GM21381 (cell line): ENCODE results near the gene ATP5F1E.

ENCODE experiments used
- ATAC-seq: cut with Tn5 transposase; IDR thresholded peaks from one replicate; pipeline ENCODE4 v1.9.1; 2021; ENCODE audit warnings: mild to moderate bottlenecking, moderate library complexity; ENCODE audit not compliant: unreplicated experiment

The ATP5F1E gene

DNA sequence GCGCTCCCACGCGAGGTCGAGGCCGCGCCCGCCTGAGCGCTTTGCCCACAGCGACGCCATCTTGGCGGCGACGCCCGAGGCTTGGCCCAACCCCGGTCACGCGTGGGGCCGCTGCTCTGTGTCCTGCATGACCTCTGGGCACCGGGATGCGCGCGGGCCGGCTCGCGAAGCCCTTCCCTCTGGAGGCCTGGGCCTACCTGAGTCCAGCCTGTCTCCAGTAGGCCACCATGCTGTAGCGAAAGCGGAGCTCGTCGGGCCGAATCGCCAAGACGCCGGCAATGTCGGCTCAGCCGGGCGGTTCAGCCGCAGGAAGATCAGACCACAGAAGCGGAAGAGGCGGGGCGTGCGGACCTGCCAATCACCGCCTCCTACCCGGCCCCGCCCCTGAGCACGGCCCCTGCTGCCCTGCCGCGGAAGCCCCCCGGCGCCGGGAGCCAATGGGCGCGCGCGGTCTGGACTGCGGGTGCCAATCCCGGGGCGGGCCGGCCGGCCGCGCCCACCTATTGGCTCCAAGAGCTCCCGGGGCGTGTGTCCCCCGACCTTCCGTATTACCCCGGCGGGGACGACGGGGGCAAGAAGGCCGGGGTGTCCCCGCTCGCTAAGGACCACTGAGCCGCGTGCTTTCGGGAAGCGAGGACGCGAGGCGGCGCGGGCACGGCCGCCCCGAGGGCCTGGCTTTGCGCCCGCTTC is at the start of gene ATP5F1E:
TSS of gene ATP5F1E (minus strand) at position 313 of the 690 bp plus-strand sequence. CDS start at position 229, 84 bp downstream.
- ATAC-seq, result peak; percentile 95

DNA sequence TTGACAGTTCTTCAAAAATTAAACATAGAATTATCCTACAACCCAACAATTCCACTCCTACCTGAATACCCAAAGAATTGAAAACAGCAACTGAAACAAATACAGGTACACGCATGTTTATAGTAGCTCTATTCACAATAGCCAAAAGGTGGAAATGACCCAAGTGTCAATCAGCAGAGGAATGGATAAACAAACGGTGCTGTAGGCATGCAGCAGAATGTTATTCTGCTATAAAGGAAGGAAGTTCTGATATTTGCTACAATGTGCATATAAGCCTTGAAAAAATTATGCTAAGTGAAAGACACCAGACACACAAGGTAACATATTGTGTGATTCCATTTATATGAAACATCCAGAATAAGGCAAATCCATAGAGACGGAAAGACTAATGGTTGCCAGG is 48.9 kb upstream of the ATP5F1E start:
- no peak for ATAC-seq

DNA sequence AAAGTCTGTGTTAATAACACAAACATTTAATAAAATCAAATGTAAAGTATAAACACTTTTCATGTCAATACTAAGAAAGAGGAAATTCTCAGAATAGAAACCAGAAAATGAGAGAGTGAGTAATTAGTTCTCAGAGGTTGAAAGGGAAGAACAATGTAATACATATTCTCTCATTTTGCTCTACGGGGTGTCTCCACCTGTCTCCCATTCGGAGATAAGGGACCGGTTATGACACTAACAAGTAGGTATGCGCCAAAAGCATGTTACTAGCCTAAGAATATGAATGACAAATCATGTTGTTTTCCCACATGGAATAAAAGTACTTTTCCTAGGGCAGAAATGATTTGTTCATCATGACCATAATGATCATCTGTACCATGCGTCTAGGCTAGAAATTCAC is 46.1 kb upstream of the ATP5F1E start:
- no peak for ATAC-seq

DNA sequence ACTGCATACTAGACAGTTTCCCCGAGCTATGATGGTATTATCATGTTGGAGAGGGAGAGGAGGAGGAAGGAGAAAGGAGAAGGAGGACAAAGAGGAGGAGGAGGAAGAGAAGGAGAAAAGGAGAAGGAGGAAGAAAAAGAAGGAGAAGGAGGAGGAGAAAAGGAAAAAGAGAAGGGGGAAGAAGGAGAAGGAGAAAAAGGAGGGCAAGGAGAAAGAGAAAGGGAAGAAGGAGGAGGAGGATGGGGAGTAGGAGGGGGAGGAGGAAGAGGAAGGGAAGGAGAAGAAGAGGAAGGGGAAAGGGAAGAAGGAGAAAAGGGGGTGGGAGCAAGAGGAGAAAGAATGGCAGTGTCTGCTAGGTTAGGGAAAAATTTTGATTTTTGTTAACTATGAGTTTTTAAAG is 45.6 kb upstream of the ATP5F1E start:
- ATAC-seq, result no peak

DNA sequence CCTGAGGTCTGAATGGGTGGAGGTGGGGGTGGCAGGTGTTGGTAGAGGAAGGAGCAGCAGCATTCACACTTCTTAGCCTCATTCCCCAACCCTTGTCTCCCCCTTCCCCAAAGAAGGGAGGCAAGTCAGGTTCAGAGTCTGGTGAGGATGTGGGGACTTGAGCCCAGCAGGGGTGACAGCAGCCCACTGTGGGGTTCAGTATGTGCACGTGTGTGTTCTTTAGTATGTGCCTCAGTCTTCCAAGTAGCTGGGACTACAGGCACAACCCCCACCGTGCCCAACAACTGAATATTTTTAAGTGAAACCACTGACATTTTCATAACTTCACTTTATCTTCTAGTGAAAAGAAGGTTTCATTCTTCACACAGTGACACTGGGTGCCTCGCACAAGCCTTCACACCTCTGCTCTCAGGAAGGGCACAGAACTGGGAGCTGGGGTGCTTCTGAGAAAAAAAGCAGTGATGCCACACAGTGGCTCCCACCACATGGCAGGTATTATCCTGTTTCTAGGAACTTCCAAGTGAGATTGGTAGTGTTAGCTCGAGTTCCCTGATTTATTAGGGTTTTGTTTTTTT is 43.9 kb upstream of the ATP5F1E start:
- no peak for ATAC-seq

DNA sequence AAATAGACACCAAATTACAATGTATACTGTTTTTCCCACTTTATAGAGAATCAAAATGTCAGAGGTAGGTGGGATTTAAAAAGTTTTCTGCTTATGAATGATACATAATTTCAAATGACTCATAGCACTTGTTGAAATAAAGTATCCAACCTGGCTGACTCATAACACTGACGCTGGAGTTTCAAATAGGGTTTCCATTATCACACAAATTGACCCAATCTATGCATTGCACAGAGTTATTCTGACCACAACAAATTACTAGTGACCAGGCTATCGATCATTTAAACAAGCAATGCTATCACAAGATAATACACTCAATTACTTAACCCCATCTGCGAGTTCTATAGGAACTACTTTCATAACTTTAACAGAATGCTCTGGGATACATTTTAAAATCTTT is 42.3 kb upstream of the ATP5F1E start:
- no peak for ATAC-seq

DNA sequence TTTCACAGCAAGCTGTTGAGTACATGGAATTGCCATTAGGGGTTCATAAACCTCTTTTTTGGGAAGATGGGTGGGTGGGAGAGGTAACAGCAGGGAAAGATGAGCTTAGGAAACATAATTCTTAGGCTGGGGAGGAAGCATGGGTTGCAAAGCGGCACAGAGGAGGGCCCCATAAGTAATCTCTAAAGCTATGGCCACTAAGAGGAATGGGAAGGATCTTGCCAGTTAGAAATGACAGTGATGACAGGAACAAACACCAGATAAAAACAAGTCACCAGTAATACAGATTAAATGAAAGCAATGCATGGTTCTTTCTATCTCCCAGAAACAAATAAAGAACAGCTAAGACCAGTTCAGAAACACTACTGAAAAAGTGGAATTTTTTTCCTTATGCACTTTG is 41.4 kb upstream of the ATP5F1E start:
- no peak for ATAC-seq

DNA sequence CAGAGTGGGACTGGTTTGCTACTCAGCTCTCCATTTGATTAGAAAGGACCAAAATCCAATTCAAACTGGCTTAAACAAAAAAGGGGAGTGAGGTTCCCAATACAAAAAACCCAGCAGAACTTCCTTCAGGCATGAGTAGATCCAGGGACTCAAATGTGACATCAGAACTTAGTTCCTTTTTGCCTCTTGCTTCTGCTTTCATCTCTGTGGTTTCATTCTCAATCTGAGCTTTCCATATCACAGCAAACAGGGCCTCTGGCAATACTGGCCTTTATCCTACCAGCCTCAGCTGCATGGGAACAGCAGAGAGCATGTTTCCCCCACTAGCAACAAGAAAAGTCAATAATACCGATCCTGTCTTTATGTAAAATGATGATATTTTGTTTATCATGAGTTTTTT is 39.1 kb upstream of the ATP5F1E start:
- ATAC-seq, result no peak

DNA sequence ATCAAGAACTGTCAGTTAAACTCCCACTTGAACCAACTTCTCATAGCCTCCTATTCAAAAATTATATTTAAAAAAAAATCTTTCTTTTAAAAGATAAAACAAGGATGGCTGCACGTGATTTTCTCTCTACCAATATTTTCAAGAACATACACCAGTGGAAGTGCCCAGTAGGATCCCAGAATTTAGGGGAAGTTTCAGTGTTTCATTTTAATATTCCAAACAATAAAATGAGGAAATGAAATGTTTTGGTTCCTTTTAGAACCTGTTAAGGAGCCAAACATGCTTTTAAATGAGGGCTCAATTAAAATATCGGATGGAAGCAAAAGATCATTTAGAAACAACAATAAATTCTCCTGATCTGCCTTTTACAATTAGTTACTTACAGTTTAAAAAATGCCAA is 36.9 kb upstream of the ATP5F1E start:
- ATAC-seq, result no peak

DNA sequence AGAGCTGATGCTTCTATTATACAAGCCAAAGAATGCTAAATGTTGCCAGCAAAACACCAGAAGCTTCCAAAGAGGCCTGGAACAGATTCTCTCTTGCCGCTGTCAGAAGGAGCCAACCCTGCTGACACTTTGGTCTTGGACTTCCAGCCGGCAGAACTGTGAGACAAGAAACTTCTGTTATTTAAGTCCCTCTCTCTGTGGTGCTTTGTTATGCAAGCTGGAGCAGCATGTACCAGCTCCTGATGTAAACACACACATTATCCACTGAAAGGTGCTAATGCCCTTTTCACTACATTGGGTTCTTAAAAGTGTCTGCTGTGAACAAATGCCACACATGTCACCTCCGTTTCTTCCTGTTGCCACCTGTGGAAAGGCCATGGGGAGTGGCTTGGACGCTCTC is 36.4 kb upstream of the ATP5F1E start:
- ATAC-seq, result no peak

DNA sequence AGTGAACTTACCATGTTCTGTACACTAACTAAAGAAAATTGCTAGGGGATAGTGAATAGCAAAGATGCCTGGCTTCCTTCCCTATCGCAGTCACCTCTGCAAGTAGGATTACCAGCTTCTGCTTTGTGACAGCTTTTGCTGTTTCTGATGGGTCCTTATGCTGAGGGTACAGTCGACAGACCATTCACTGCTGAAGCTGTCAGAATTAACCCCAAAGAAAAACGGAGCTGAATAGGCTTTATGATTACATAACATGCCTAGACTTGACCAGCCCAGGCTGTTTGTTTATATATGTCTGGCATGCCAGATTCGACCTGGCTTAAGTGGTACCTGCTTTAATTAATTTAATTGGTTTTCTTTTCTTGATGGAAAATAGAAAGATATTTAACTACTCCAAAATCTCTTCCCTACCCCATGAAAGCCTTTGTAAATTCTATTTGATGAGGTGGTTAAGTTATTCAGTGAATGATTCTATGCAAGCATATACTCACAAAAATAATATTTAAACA is 32.1 kb upstream of the ATP5F1E start:
- no peak for ATAC-seq

DNA sequence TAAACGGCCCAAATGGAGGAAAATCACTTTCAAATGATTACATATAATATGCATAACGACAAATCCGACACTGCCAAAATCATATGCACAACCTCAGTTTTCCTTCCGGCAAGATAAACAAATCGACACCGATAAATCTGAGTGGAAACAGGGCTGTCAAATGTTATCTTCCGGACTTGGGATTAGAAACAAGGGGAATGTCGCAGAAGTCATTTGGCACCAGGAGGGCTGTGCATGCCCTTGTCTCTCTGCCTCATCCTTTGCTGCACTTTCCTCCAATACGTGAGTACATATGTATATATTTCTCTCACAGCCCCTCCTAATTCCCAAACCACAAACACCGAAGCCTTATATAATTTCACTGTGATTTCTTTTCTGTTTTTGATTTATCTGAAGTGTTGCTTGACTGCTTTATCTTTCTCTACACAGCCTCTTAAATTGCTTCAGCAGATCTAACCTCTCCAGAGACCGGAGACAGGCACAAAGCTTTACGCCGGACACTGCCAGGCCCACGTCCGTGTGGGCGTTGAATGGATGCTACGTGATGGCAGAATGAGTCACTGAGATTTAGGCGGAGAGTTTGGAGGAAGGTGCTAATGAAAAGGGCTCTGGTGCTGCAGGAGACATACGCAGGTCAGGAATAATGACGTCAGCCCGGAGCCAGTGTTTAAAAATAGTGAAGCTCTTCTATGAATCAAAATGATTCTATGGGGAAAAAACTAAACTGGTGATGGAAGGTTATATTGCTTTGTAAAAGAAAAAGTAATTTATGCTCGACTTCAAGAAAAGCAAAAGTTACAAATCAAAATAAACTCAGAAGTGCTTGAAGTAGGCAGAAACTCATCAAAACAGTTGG is 31.5 kb upstream of the ATP5F1E start:
- ATAC-seq, result no peak

DNA sequence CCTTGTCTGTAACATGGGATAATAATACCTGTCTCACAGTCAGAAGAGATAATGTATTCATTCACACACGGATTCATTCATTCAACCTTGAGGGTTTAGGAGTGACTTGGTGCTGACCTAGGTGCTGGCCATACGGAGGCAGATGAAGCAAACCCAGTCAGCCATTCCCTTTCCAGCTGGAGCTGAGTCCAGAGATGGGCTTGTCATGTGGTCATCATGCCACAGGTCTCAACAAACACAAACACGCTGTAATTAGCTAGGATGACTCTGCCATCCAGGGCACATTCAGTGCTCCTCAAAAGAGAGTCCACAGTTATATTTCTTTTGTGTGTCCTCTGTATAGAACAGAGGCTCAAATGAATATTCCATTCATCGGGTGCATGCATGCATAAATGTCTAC is 29.9 kb upstream of the ATP5F1E start:
- ATAC-seq, result no peak

DNA sequence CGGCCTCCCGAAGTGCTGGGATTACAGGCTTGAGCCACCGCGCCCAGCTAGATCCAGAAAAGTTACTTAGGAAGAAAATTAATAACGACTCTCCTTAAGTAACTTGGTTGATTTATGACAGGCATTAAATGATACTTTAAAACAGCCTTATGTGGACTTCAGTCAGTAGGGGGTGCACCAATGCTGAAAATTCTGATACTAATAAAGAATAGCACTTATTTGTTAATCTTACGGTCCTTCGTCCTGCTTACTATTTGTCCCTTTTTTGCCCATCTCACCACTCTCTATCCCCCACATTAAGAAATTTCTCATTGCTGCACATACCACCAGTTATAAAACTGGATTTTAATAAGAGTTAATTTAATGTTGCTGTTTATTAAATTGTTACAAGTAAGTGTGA is 23.2 kb upstream of the ATP5F1E start:
- ATAC-seq, result no peak

DNA sequence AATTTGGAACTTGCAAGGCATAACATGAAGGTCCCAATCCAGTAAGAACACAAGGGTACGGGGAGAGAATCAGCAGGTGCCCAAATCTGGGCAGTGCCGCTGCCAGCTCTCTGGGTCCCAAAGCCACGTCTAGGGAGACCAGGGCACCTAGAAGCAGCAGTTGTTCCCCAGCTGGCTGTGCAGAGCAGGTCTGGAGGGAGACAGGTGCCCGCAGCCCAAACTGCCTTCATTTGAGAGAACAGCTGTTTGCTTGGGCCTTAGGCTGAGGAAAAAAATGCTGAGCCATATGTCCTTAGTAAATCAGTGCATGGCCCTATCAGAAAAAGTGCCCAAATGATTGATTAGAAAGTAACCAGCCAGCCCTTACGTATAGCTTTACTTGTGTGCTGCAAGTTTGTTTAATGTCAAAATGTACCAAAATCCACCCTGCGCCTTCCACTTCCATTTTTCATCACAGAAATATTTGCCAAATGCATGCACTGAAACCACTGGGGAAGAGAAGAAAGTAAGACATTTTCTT is 19.6 kb upstream of the ATP5F1E start:
- ATAC-seq, result no peak

DNA sequence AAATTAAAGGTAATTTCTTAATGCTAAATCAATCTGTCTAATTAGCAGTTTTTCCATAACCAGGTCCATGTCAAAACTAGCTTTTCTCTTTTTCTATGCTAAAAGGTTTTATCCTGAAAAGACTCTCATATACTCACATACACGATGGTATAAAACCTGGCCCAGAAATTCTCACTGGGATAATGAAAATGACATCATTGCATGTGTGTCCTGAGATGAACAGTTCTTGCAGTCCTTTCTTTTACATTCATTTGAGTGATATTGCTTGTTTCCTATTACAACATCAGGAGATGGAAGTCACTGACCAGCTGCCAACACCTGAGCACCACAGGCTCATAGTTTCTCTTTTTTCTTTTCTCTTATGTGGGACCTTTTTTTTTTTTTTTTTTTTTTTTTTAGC is 18.3 kb upstream of the ATP5F1E start:
- ATAC-seq, result no peak

DNA sequence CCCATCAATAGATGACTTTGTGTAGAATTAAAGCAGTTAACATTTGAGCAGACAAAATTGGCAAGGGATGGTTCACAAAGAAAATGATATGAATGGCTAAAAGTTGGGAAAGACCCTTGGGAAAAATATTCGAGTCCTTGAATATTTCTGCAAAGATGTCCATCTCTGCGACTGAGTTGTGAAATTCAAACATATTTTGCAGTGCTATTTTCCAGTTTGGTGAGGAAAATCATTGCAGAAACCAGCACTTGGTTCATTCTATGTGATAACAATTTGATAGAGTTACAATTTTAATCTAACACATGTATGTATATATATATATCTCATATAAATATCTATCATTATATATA is 16.5 kb upstream of the ATP5F1E start:
- no peak for ATAC-seq

DNA sequence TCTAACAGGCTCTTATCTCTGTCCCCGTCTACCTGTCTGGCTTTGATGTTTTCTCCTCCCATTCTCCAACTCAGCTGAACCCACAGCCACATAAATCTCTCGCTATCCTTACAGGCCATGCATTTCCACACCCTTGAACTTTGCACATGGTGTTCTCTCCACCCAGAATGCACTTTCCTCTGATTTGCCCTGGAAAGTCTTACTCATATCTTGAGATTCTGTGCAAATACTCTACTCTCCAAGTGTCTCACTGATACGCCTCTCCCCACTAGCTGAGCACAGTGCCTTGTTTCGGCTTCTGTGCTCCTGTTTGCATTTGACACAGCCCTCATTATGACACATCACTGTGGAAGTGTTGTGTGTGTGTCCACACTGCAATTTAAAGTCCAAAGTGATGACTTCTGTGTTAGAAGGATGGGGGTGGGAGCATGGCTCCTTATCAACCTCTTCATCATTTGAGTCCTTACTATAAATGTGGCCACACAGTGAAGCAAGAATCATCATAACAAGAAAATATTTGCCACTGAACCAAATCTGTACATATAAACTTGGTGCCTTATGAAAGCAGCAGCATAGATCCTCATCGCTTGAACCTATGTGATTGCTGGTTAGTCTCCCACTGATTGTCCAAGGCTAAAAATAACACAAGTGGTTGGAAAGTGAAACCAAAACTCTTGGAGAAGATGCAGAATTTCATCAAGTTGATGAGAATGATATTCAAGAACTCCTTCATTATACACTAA is 16.0 kb upstream of the ATP5F1E start:
- no peak for ATAC-seq

DNA sequence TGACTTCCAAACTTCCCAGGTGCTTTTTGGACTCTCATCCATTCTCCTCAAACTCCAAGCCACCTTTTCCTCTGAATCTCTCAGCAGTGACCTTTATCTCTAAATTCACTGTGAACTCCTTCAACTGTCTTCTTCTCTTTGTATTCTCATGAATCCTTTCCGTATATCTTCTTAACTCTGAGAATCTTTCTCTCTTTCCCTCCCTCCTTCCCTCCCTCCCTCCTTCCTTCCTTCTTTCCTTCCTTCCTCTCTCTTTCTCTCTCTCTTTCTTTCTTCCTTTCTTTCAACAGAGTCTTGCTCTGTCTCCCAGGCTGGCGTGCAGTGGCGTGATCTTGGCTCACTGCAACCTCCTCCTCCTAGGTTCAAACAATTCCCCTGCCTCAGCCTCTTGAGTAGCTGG is 14.7 kb upstream of the ATP5F1E start:
- no peak for ATAC-seq

DNA sequence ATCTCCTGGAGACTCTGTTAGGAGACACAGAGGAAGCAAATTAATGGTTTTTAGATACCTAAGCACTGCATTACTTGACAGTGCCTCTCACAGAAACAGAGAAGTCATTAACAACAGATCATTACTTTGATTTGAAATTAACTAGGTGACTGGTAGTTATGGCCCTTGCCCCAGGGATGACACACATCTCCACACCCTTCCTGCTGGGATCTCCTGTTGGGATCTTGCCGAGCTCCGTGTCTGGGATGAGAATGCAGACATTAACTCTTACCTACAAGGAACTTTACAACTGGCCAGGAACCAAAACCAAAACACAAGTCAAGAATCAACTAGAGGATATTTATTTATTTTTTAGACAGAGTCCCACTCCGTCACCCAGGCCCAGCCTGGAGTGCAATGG is 12.7 kb upstream of the ATP5F1E start:
- no peak for ATAC-seq

DNA sequence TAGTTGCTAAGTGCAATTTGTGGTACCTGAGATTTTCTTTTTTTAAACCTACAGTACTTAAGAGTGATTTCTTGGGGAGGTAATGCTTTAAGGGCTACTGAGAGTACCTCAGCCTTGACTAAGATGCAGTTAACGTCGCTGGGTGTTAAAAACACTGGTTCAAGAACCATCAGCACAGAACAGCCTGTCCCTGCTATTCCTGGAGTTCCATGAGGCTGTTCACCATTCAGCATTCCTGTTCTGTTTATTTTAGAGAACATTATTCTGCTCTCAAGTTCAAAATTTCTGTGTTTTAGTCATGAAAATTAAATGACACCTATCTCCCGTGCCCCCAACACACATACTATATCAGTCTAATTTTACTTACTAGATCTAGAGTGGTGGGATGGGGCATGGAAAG is 12.2 kb upstream of the ATP5F1E start:
- ATAC-seq, result no peak
